ENCODE data around the gene HELB.

Gene HELB

DNA sequence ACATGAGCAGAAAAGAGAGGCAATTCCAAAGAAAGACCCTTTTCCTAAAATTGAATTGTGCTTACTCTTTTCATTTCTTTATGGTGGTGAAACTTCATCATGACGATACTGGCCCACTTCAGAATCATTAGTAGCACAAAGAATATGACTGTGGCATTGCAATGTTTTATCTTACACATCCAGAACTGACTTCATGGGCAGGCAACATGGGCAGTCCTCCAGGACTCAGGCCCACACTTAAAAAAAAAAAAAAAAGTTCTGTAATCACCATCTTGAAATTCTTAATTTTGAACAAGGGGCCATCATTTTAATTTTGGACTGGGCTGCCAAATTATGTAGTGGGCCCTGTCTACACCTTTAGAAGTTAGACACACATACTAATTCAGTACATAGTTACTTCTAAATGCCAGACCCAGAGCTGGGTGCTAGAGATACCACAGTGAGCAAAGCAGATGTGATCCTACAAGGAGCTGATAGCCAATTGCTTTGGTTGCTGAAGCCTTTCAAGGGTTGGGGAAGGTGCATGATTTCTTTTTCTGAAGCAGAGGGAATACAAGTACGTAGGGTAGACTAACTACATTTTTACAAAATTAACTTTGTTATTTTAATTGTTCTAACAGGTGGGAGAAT lies 35.2 kb downstream of the HELB start:
- no peak overlapping the region for H3K4me3 ChIP-seq (ENCODE audit: low read depth, low read length)
- no peaks in the 10 kb centered on the region for H3K79me2 ChIP-seq (ENCODE audit: control insufficient read depth, insufficient read depth, low read length, poor library complexity)
- no peak overlapping the region for H3K9ac ChIP-seq (ENCODE audit: low read length)
- H4K12ac ChIP-seq (ENCODE audit: low read depth, low read length) = no peak overlapping the region
- no CpG with 5 or more reads among the region's 2 CpGs for WGBS (ENCODE audit: extremely low coverage, insufficient coverage, insufficient read length)
- no peak overlapping the region for H4K8ac ChIP-seq (ENCODE audit: low read depth, low read length)
- H3K14ac ChIP-seq (ENCODE audit: low read length) = no peak overlapping the region
- H3K4ac ChIP-seq (ENCODE audit: low read depth, low read length) = no peak overlapping the region
- no peak overlapping the region for H2AK5ac ChIP-seq (ENCODE audit: low read length)
- no peak overlapping the region for H2AFZ ChIP-seq (ENCODE audit: insufficient read depth, low read length, poor library complexity)
- DNase-seq = no peak
- peaks cover 3% of the 10 kb centered on the region for H3K9me3 ChIP-seq (ENCODE audit: insufficient read depth, low read depth, low read length)
- H2BK120ac ChIP-seq (ENCODE audit: insufficient read depth, low read length, poor library complexity) = no peak overlapping the region
- no peak overlapping the region for H2BK5ac ChIP-seq (ENCODE audit: low read depth, low read length, poor library complexity)
- H2BK12ac ChIP-seq (ENCODE audit: low read length) = no peak overlapping the region
- no peak overlapping the region for H3K4me2 ChIP-seq (ENCODE audit: low read length)
- H3K36me3 ChIP-seq (ENCODE audit: control insufficient read depth in 1 of 2, insufficient read depth in 2 of 2, low read length in 2 of 2) = no peaks in the 10 kb centered on the region
- no peak overlapping the region for H3K23ac ChIP-seq (ENCODE audit: low read length)
- H3K79me1 ChIP-seq (ENCODE audit: low read length) = no peaks in the 10 kb centered on the region
- H3K4me1 ChIP-seq (ENCODE audit: control insufficient read depth in 1 of 2, insufficient read depth in 2 of 2, low read length in 2 of 2) = no peaks in the 10 kb centered on the region
- H3K27ac ChIP-seq (ENCODE audit: low read depth, low read length) = no peak overlapping the region
- no peaks in the 10 kb centered on the region for H3K27me3 ChIP-seq (ENCODE audit: insufficient read depth, low read length)
- H3K18ac ChIP-seq (ENCODE audit: low read length) = no peak overlapping the region
- H4K91ac ChIP-seq (ENCODE audit: low read depth, low read length) = no peak overlapping the region

- H3K79me2 ChIP-seq (ENCODE audit: control insufficient read depth, insufficient read depth, low read length, poor library complexity) = no peaks in the 10 kb centered on the region
- no peak overlapping the region for H3K14ac ChIP-seq (ENCODE audit: low read length)
- H3K27me3 ChIP-seq (ENCODE audit: insufficient read depth, low read length) = no peaks in the 10 kb centered on the region
- no peak overlapping the region for H3K4me3 ChIP-seq (ENCODE audit: low read depth, low read length)
- H3K4ac ChIP-seq (ENCODE audit: low read depth, low read length) = no peak overlapping the region
- no peak overlapping the region for H4K91ac ChIP-seq (ENCODE audit: low read depth, low read length)
- no peaks in the 10 kb centered on the region for H3K4me1 ChIP-seq (ENCODE audit: control insufficient read depth in 1 of 2, insufficient read depth in 2 of 2, low read length in 2 of 2)
- no peak overlapping the region for H3K23ac ChIP-seq (ENCODE audit: low read length)
- no peak overlapping the region for H2BK5ac ChIP-seq (ENCODE audit: low read depth, low read length, poor library complexity)
- no peak overlapping the region for H2AK5ac ChIP-seq (ENCODE audit: low read length)
- no peak for DNase-seq
- no peak overlapping the region for H2BK12ac ChIP-seq (ENCODE audit: low read length)
- no peak overlapping the region for H4K12ac ChIP-seq (ENCODE audit: low read depth, low read length)
- no peak overlapping the region for H3K27ac ChIP-seq (ENCODE audit: low read depth, low read length)
- no peak overlapping the region for H3K9ac ChIP-seq (ENCODE audit: low read length)
- no peaks in the 10 kb centered on the region for H3K79me1 ChIP-seq (ENCODE audit: low read length)
- no peak overlapping the region for H3K4me2 ChIP-seq (ENCODE audit: low read length)
- no peak overlapping the region for H2BK120ac ChIP-seq (ENCODE audit: insufficient read depth, low read length, poor library complexity)
- H4K8ac ChIP-seq (ENCODE audit: low read depth, low read length) = no peak overlapping the region
- no CpG with 5 or more reads among the region's 2 CpGs for WGBS (ENCODE audit: extremely low coverage, insufficient coverage, insufficient read length)
- H3K18ac ChIP-seq (ENCODE audit: low read length) = no peak overlapping the region
- no peaks in the 10 kb centered on the region for H3K36me3 ChIP-seq (ENCODE audit: control insufficient read depth in 1 of 2, insufficient read depth in 2 of 2, low read length in 2 of 2)
- H3K9me3 ChIP-seq (ENCODE audit: insufficient read depth, low read depth, low read length) = peaks cover 3% of the 10 kb centered on the region
- H2AFZ ChIP-seq (ENCODE audit: insufficient read depth, low read length, poor library complexity) = no peak overlapping the region
Observed at GRCh38 chr12:66340131-66340530, 37.8 kb downstream of the HELB start.

DNA sequence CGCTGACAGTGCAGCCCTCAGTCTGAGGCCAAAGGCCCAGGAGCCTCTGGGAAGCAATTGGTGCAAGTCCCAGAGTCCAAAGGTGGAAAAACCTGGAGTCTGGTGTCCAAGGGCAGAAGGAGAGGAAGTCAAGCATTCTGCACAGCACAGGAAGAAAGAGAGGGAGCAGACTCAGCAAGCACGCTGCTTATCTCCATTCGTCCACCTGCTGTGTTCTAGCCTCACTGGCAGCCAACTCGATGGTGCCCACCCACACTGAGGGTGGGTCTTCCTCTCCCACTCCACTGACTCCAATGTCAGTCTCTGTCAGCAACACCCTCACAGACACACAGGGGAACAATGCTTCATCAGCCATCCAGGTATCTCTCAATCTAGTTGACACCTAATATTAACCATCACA lies 38.8 kb downstream of the HELB start:
- no peak overlapping the region for H2AK5ac ChIP-seq (ENCODE audit: low read length)
- no peak overlapping the region for H2AFZ ChIP-seq (ENCODE audit: insufficient read depth, low read length, poor library complexity)
- H3K27me3 ChIP-seq (ENCODE audit: insufficient read depth, low read length) = no peaks in the 10 kb centered on the region
- H4K91ac ChIP-seq (ENCODE audit: low read depth, low read length) = no peak overlapping the region
- no peak overlapping the region for H4K12ac ChIP-seq (ENCODE audit: low read depth, low read length)
- no peaks in the 10 kb centered on the region for H3K4me1 ChIP-seq (ENCODE audit: control insufficient read depth in 1 of 2, insufficient read depth in 2 of 2, low read length in 2 of 2)
- H3K9me3 ChIP-seq (ENCODE audit: insufficient read depth, low read depth, low read length) = peaks cover 3% of the 10 kb centered on the region
- H3K79me2 ChIP-seq (ENCODE audit: control insufficient read depth, insufficient read depth, low read length, poor library complexity) = no peaks in the 10 kb centered on the region
- H3K9ac ChIP-seq (ENCODE audit: low read length) = no peak overlapping the region
- H3K36me3 ChIP-seq (ENCODE audit: control insufficient read depth in 1 of 2, insufficient read depth in 2 of 2, low read length in 2 of 2) = no peaks in the 10 kb centered on the region
- no peak overlapping the region for H2BK5ac ChIP-seq (ENCODE audit: low read depth, low read length, poor library complexity)
- H4K8ac ChIP-seq (ENCODE audit: low read depth, low read length) = no peak overlapping the region
- H3K4ac ChIP-seq (ENCODE audit: low read depth, low read length) = no peak overlapping the region
- H3K27ac ChIP-seq (ENCODE audit: low read depth, low read length) = no peak overlapping the region
- no peak overlapping the region for H3K4me3 ChIP-seq (ENCODE audit: low read depth, low read length)
- WGBS (ENCODE audit: extremely low coverage, insufficient coverage, insufficient read length) = no CpG with 5 or more reads among the region's 4 CpGs
- no peaks in the 10 kb centered on the region for H3K79me1 ChIP-seq (ENCODE audit: low read length)
- no peak overlapping the region for H3K4me2 ChIP-seq (ENCODE audit: low read length)
- no peak overlapping the region for H2BK120ac ChIP-seq (ENCODE audit: insufficient read depth, low read length, poor library complexity)
- no peak for DNase-seq
- H3K23ac ChIP-seq (ENCODE audit: low read length) = no peak overlapping the region
- no peak overlapping the region for H2BK12ac ChIP-seq (ENCODE audit: low read length)
- no peak overlapping the region for H3K18ac ChIP-seq (ENCODE audit: low read length)
- no peak overlapping the region for H3K14ac ChIP-seq (ENCODE audit: low read length)

GRCh38 chr12:66345212-66345611 lies 42.9 kb downstream of the HELB start:
- Histone ChIP-seq H4K8ac (ENCODE audit: low read depth, low read length) (no peak overlapping the region), H3K9me3 (ENCODE audit: insufficient read depth, low read depth, low read length) (peaks cover 3% of the 10 kb centered on the region), H2AFZ (ENCODE audit: insufficient read depth, low read length, poor library complexity) (no peak overlapping the region), H2BK12ac (ENCODE audit: low read length) (no peak overlapping the region), H3K23ac (ENCODE audit: low read length) (no peak overlapping the region), H3K36me3 (ENCODE audit: control insufficient read depth in 1 of 2, insufficient read depth in 2 of 2, low read length in 2 of 2) (peaks cover 2 to 3% of the 10 kb centered on the region in 2 experiments), H3K4ac (ENCODE audit: low read depth, low read length) (no peak overlapping the region), H3K4me3 (ENCODE audit: low read depth, low read length) (no peak overlapping the region), H3K4me2 (ENCODE audit: low read length) (no peak overlapping the region), H3K18ac (ENCODE audit: low read length) (no peak overlapping the region), H2BK5ac (ENCODE audit: low read depth, low read length, poor library complexity) (no peak overlapping the region), H2BK120ac (ENCODE audit: insufficient read depth, low read length, poor library complexity) (no peak overlapping the region), H4K91ac (ENCODE audit: low read depth, low read length) (no peak overlapping the region), H3K27ac (ENCODE audit: low read depth, low read length) (no peak overlapping the region), H3K79me1 (ENCODE audit: low read length) (no peaks in the 10 kb centered on the region), H3K79me2 (ENCODE audit: control insufficient read depth, insufficient read depth, low read length, poor library complexity) (no peaks in the 10 kb centered on the region), H2AK5ac (ENCODE audit: low read length) (no peak overlapping the region), H3K27me3 (ENCODE audit: insufficient read depth, low read length) (no peaks in the 10 kb centered on the region), H3K9ac (ENCODE audit: low read length) (no peak overlapping the region), H4K12ac (ENCODE audit: low read depth, low read length) (no peak overlapping the region), H3K14ac (ENCODE audit: low read length) (no peak overlapping the region), H3K4me1 (ENCODE audit: control insufficient read depth in 1 of 2, insufficient read depth in 2 of 2, low read length in 2 of 2) (no peaks in the 10 kb centered on the region)
- no CpG with 5 or more reads among the region's 3 CpGs for WGBS (ENCODE audit: extremely low coverage, insufficient coverage, insufficient read length)
- DNase-seq = no peak

All from trophoblast cell (in vitro differentiated cells and primary cell).